Mesothelial cell of epicardium (in vitro differentiated cells): ENCODE results near the gene GMDS. TPM values are rescaled to one million over a fixed set of nuclear protein-coding genes. Genes with fewer than 3 reads are reported as not detected.

Source experiments
- DNase-seq, 2 experiments: peaks; one replicate each; pipeline ENCODE4 v3.0.0; 2021; ENCODE audit warnings: low spot score in 2 of 2; ENCODE audit not compliant: unreplicated experiment in 2 of 2
- H3K27ac Mint-ChIP-seq: 2 replicates; pipeline ENCODE4 v1.8.0; 2021; ENCODE audit warnings: mixed read lengths
- H3K27me3 Mint-ChIP-seq: 2 replicates; pipeline ENCODE4 v1.8.0; 2021; ENCODE audit warnings: low read depth, mixed read lengths
- H3K36me3 Mint-ChIP-seq: 2 replicates; pipeline ENCODE4 v1.8.0; 2021; ENCODE audit warnings: mixed read lengths
- H3K4me1 Mint-ChIP-seq: 2 replicates; pipeline ENCODE4 v1.8.0; 2021; ENCODE audit warnings: mixed read lengths
- H3K4me3 Mint-ChIP-seq: 2 replicates; pipeline ENCODE4 v1.8.0; 2021; ENCODE audit warnings: mild to moderate bottlenecking, moderate library complexity, mixed read lengths
- H3K9me3 Mint-ChIP-seq: 2 replicates; pipeline ENCODE4 v1.8.0; 2021; ENCODE audit warnings: mixed read lengths
- CTCF ChIP-seq: fragments of 200-600 bp; sonication (generic); IDR thresholded peaks from one replicate; pipeline ENCODE4 v1.5.0; 2021; ENCODE audit warnings: antibody characterized with exemption; ENCODE audit not compliant: unreplicated experiment
- total RNA-seq: library from RNA; stranded (reverse); gene quantifications from 3 replicates; pipeline ENCODE4 v1.2.1, GENCODE V29; 2021

Gene GMDS
- total RNA-seq, 1 donor from 2014 or later = 39.9 TPM

GRCh38 chr6:1688396-1688795, 557.0 kb downstream of the GMDS start:
- H3K27ac Mint-ChIP-seq = peak overlapping the region; percentile 70
- H3K4me1 Mint-ChIP-seq = peaks cover 47% of the 10 kb centered on the region
- H3K27me3 Mint-ChIP-seq = no peaks in the 10 kb centered on the region
- peaks cover 7% of the 10 kb centered on the region for H3K36me3 Mint-ChIP-seq
- no peak for TF ChIP-seq CTCF
- H3K4me3 Mint-ChIP-seq = no peak overlapping the region
- DNase-seq = no peak
- peaks cover 18% of the 10 kb centered on the region for H3K9me3 Mint-ChIP-seq

GRCh38 chr6:1687402-1687801, 558.0 kb downstream of the GMDS start:
- no peaks in the 10 kb centered on the region for H3K27me3 Mint-ChIP-seq
- no peak overlapping the region for H3K4me3 Mint-ChIP-seq
- H3K27ac Mint-ChIP-seq = peak overlapping the region; percentile 55
- peaks cover 5% of the 10 kb centered on the region for H3K36me3 Mint-ChIP-seq
- no peak for TF ChIP-seq CTCF
- H3K9me3 Mint-ChIP-seq = peaks cover 14% of the 10 kb centered on the region
- H3K4me1 Mint-ChIP-seq = peaks cover 47% of the 10 kb centered on the region
- no peak for DNase-seq

GRCh38 chr6:1686117-1687098, 559.0 kb downstream of the GMDS start:
- Mint-ChIP-seq H3K4me3 (no peak overlapping the region), H3K27me3 (no peaks in the 10 kb centered on the region), H3K4me1 (peaks cover 47% of the 10 kb centered on the region), H3K9me3 (peaks cover 8% of the 10 kb centered on the region), H3K36me3 (no peaks in the 10 kb centered on the region), H3K27ac (peak overlapping the region; percentile 94)
- DNase-seq = no peak
- peak; percentile 27 for TF ChIP-seq CTCF

GRCh38 chr6:1679688-1680068, 565.7 kb downstream of the GMDS start:
- no peaks in the 10 kb centered on the region for H3K9me3 Mint-ChIP-seq
- no peak for DNase-seq
- H3K27ac Mint-ChIP-seq = peak overlapping the region; percentile 88
- H3K27me3 Mint-ChIP-seq = no peaks in the 10 kb centered on the region
- no peak overlapping the region for H3K4me3 Mint-ChIP-seq
- peaks cover 7% of the 10 kb centered on the region for H3K36me3 Mint-ChIP-seq
- peaks cover 40% of the 10 kb centered on the region for H3K4me1 Mint-ChIP-seq
- no peak for TF ChIP-seq CTCF

- Mint-ChIP-seq H3K27ac (peak overlapping the region; percentile 88), H3K4me3 (no peak overlapping the region), H3K27me3 (no peaks in the 10 kb centered on the region), H3K9me3 (peaks cover 2% of the 10 kb centered on the region), H3K36me3 (peaks cover 9% of the 10 kb centered on the region), H3K4me1 (peaks cover 36% of the 10 kb centered on the region)
- TF ChIP-seq CTCF = no peak
- DNase-seq = no peak
Measured at GRCh38 chr6:1679031-1679687, 566.2 kb downstream of the GMDS start.
